DOHH2 (cell line): ENCODE results near the gene SLC37A1.

Source experiments
- EZH2phosphoT487 ChIP-seq: fragments of 200-600 bp; sonication (generic); IDR thresholded peaks from 2 replicates; pipeline ENCODE4 v1.6.1; 2017; ENCODE audit warnings: borderline replicate concordance, mild to moderate bottlenecking, antibody characterized with exemption, low read length, moderate library complexity, mixed read lengths
- TF ChIP-seq, protein P1 (sequence below): fragments of 200-600 bp; sonication (generic); IDR thresholded peaks from one replicate; pipeline ENCODE4 v1.5.1; 2014; ENCODE audit warnings: antibody characterized with exemption, mild to moderate bottlenecking, low read depth, low read length; ENCODE audit not compliant: poor library complexity, severe bottlenecking

- TF ChIP-seq, protein P1, sequence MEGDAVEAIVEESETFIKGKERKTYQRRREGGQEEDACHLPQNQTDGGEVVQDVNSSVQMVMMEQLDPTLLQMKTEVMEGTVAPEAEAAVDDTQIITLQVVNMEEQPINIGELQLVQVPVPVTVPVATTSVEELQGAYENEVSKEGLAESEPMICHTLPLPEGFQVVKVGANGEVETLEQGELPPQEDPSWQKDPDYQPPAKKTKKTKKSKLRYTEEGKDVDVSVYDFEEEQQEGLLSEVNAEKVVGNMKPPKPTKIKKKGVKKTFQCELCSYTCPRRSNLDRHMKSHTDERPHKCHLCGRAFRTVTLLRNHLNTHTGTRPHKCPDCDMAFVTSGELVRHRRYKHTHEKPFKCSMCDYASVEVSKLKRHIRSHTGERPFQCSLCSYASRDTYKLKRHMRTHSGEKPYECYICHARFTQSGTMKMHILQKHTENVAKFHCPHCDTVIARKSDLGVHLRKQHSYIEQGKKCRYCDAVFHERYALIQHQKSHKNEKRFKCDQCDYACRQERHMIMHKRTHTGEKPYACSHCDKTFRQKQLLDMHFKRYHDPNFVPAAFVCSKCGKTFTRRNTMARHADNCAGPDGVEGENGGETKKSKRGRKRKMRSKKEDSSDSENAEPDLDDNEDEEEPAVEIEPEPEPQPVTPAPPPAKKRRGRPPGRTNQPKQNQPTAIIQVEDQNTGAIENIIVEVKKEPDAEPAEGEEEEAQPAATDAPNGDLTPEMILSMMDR, result no peak
- TF ChIP-seq EZH2phosphoT487, result no peak
Measured at GRCh38 chr21:42471206-42471605, 42.4 kb upstream of the SLC37A1 start.
